Measurements from ENCODE around the gene LBHD2.

LBHD2 gene

DNA sequence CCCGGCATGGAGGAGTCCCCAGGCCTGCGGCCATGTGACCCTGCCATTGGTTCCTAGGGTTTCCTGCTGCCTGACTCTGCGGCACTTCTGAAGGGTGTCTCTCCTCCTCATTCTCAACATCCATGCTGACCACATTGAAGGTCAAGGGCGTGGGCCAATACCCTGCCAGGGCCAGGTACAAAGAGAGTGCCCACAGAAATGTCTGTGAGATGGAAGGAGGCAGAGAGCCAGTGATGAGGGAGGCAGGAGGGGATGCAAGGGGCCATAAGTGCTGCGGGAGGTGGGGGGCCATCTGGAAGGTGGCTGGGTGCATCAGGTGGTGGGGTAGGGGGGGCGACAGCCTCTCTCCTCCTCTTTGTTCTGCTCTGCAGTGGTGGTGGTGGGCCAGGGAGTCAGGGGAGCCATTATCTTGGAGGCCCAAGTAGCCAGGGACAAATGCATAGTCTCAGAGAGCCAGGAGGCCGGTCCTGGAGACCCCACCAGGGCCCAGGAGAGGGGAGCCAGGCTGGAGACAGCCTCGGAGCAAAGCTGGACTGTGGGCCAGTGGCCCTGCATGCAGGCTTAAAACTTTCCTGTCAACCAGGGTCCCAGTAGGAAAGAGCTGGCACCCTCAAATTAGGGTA is 13.6 kb upstream of the LBHD2 start:
- DNase-seq: no peak

- no peak for DNase-seq
Measured at GRCh38 chr14:103070971-103071542, 13.0 kb upstream of the LBHD2 start.

DNA sequence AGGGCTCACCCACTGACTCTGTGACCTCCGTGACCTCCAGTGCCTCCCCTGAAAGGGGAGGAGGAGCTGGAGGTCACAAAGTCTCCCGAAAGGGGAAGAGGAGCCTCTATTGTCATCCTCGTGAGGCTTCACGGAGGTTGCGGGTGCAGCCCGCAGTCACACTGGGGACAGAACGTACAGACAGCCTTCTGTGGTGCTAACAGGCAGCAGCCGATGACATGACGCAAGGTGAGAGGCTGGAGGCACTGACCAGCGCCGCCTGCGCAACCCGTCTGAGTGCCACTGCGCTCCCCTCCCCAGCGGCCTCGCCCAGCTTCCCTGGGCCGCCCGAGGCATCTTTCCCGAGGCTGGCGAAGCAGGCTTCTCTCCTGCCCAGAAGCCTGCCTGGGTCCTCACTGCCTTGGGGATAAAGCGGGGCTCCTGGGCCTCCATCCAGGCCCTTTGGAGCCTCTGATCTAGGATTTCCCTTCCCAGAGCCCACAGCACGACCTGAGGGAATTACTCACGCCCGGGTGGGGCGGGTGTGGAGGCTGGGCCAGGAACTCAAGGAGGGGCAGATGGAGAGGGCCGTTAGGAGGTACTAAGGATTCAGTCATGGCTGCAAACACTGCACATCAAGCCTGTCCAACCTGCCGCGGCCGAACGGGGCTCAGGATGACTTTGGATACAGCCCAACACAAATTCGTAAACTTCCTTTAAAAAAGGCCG is 12.3 kb upstream of the LBHD2 start:
- DNase-seq: no peak

GRCh38 chr14:103072595-103073366 is 11.2 kb upstream of the LBHD2 start:
- DNase-seq: no peak

DNA sequence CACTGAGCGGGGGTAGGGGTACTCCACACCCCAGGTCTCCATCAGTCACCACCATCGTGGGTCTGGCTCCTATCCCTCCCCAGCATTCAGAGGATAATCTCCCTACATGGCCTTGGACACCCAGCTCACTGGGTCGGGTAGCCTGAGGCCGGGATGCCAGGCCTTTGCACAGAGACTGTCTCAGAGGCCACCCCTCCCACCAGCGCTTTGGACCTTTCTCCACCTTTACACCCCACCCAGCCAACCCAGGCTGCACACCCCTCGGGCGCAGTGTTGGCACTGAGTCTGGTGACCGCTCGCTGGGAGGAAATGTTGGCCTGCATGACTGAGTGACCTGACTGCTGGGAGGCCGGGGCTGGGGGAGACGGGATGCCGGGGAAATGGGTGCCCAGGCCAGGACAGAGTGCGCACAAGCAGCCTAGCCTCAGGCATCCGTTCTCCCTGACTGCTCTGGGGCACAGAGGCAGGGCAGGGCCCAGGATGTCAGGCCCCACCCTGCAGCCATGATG is 10.6 kb upstream of the LBHD2 start:
- no peak for DNase-seq

- DNase-seq: no peak
Measured at GRCh38 chr14:103073876-103074728, 9.9 kb upstream of the LBHD2 start.

GRCh38 chr14:103074729-103075367 is 9.2 kb upstream of the LBHD2 start:
- no peak for DNase-seq

DNA sequence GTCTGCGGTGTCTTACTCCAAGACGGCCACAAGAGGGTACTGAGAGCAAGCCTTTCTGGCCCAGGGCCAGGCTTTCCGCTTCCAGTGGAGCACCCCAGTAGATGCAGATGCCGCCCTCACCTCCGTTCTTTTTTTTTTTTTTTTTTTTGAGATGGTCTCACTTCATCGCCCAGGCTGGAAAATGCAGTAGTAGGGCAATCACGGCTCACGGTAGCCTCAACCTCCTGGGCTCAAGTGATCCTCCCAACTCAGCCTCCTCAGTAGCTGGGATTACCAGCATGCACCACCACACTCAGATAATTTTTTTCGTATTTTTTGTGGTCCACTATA is 5.6 kb upstream of the LBHD2 start:
- peak; percentile 2 for DNase-seq

- no peak for DNase-seq
Measured at GRCh38 chr14:103078860-103079587, 5.0 kb upstream of the LBHD2 start.

- DNase-seq: no peak
Measured at GRCh38 chr14:103081951-103082350, 2.1 kb upstream of the LBHD2 start.

DNA sequence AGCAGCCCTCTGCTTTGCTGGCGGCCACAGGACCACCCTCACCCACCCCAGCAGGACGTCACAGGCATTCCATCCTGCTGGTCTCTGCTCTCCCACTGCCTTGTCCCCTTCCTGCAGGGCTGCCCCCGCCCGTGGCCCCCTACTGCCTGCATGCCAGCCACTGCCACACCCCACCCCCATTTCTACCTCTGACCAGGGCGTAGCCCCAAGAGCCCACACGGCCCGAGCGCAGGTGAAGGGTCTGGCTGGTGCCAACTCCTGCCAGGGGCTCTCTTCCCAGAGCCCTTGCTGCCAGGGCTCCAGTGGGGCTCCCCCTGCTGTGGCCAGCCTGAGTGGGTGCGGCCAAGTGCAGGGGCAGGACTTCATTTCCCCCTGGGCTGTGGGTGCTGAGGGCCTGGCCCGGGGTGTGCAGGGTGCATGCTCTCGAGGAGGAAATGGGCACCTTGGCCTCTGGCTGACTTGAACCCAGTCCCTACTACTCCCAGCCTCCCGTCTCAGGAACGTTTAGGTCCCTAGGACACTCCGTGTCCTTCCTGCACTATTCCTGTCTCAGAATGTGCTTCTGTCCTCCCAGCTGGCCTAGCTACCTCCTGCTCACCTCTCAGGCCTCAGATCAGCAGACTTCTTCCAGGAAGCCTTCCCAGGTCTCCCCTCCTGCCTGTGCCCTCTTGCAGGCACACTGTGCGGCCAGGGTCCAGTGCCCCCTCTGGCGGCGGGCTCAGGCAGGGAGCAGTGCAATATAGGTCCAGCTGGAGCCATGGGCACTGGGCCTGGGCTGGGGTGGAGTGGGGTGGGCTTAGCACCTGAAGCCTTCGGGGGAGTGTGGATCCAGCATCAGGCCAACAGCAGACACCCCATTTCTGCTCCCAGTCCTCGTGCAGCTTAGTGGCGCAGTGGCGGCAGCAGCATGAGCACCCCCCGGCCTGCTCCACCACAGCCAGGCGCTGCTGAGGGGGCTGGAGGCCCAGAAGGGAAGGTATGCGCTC is 1.4 kb downstream of the LBHD2 start:
- no peak for DNase-seq

GRCh38 chr14:103086771-103087342 is 2.8 kb downstream of the LBHD2 start:
- DNase-seq: no peak

DNA sequence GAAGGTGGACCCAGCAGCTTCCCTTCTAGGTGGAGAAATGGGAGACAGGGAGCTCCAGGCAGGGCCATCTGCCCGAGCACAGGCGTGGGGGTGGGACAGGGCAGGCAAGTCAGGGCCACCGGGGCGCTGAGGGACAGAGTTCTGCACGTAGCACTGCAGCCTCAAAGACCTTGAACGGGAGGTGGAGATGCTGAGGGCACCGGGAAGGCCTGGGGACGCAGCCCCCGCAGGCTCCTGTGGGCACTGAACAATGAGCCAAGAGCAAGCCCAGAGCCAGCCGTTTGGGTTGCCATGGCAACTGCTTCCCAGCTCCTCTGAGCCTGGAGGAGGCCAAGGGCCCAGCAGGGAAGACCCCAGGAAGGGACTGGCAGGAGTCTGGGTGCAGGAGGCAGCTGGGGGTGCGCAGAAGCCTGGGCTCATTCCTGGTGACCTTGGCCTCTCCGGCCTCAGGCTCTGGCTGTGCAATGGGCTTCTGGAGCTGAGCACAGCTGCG is 3.4 kb downstream of the LBHD2 start:
- DNase-seq: no peak

DNA sequence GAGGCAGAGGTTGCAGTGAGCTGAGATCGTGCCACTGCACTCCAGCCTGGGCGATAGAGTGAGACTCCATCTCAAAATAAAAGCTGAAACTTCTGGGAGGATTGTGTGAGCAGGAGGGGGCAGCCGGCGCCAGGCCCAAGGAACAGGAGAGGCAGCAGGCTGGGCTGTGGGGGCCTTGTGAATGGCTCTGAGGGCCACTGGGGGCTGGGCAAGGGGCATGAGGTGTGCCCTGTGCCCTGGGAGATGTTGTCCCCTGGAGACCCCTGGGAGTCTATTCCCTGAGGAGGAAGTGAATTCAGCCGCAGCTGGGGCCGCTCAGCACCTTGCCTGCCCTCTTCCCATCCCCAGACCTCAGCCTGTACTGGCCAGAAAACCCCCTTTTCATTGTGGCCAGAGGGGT is 4.9 kb downstream of the LBHD2 start:
- DNase-seq: no peak

DNA sequence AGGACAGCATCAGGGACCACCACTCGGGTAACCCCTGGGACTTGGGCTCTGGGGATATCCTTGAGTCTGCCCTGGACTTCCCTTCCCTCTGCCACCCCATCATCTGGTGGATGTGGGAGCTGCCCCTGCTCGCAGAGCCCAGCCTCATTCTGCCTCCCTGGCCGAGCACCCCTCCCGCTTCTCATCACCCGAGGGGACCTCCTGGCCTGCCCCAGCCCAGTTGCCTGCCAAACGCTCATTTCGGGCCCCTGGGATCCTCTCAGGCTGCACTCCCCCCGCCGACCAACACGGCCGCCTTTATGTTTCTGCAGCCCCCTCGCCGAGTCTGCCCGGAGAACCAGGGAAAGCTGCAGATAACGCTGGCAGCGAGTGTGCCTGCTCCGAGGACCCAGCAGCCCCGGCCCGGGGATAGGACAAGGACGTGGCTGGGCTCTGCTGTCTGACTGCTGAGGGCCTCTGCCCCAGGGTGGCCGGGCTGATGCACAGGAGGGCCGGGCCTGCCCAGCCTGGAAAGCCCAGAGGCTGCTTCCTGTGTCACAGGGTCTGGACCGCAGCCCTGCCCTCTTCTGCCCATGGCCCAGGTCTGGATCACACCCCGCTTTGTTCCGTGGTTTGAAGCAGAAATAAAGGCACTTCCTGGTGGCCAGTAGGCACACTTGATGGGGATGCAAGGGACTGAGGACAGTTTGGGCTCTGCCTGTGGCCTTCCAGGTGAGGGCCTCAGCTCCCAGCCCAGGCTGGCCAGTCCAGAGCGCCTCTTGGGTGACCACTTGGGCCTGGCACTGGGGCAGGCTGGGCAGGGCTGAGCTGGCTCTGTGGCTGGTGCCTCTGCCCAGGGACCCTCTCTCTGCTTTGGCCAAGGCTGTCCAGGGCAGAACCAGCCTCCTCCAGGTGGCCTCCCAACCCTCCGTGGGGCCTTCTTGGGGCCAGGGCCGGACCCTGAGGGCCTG is 5.7 kb downstream of the LBHD2 start:
- no peak for DNase-seq

DNA sequence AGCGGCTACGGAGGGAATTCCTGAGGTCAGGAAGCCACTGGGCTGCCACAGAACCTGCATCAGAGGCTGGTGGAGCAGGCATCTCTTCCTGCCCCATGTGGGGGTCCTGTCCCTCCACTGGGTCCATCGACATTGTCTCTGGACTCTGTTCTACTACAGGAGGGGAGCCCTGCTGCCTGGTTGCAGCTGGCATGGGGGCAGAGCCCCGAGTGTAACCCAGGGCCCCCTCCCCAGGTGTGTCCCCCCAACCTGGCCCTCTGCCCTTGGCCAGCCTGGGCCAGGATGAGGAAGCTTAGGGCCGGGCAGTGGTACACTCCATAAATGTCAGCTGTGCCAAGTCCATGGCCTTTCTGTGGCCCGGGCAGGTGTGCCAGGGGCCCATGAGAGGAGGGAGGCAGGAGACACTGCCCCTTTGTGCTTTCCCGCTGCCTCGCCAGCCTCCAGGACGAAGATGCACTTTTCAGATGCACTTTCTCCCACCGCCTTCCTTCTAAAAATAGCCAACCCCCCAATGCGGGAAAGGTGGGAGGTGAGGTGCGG is 6.5 kb downstream of the LBHD2 start:
- no peak for DNase-seq

- DNase-seq: no peak
Measured at GRCh38 chr14:103091041-103091882, 7.3 kb downstream of the LBHD2 start.

All from GF-D8 (cell line).